HEK293T (cell line): ENCODE data around the gene STK39.
"Not testable (repeated sequence)": the region's sequence is repeated elsewhere in the genome, so short reads cannot be mapped to it uniquely, and the experiment has no call there.

Source experiments
- CTCF ChIA-PET: fragments of 350-600 bp; formaldehyde crosslinking; extraction: SDS; loops from one replicate; lab custom pipeline; 2021; ENCODE audit warnings: antibody characterized with exemption, inconsistent platforms; lab: Yijun Ruan, JAX
- POLR2A ChIA-PET: fragments of 350-600 bp; formaldehyde crosslinking; extraction: SDS; loops from one replicate; lab custom pipeline; 2020; ENCODE audit warnings: antibody characterized with exemption, inconsistent platforms; lab: Yijun Ruan, JAX
- DNase-seq: peaks from one replicate; pipeline ENCODE4 v3.0.0; 2012; ENCODE audit warnings: mixed read lengths; ENCODE audit errors: extremely low spot score
- ARNT ChIP-seq: fragments of 450-650 bp; IDR thresholded peaks from 2 replicates; pipeline ENCODE4 v1.6.1; 2017; ENCODE audit warnings: mild to moderate bottlenecking
- BHLHE40 ChIP-seq: fragments of 450-650 bp; IDR thresholded peaks from 2 replicates; pipeline ENCODE4 v1.6.1; 2016; ENCODE audit warnings: mild to moderate bottlenecking, moderate library complexity, borderline replicate concordance
- CTBP1 ChIP-seq: fragments of 450-650 bp; IDR thresholded peaks from 2 replicates; pipeline ENCODE4 v1.6.1; 2016; ENCODE audit warnings: borderline replicate concordance
- ELF4 ChIP-seq: fragments of 450-650 bp; IDR thresholded peaks from 2 replicates; pipeline ENCODE4 v1.6.1; 2017; ENCODE audit warnings: antibody characterized with exemption
- FOXA1 ChIP-seq: fragments of 450-650 bp; IDR thresholded peaks from 2 replicates; pipeline ENCODE4 v1.6.1; 2016; ENCODE audit warnings: mild to moderate bottlenecking
- FOXK2 ChIP-seq: fragments of 450-650 bp; IDR thresholded peaks from 2 replicates; pipeline ENCODE4 v1.6.1; 2016; ENCODE audit warnings: mild to moderate bottlenecking
- FOXM1 ChIP-seq: fragments of 450-650 bp; IDR thresholded peaks from 2 replicates; pipeline ENCODE4 v1.6.1; 2017; ENCODE audit warnings: mild to moderate bottlenecking, borderline replicate concordance
- HDGF ChIP-seq: fragments of 450-650 bp; IDR thresholded peaks from 2 replicates; pipeline ENCODE4 v1.6.1; 2017; ENCODE audit warnings: antibody characterized with exemption, borderline replicate concordance
- L3MBTL2 ChIP-seq: fragments of 450-650 bp; conservative IDR thresholded peaks from 2 replicates; pipeline ENCODE4 v1.6.1; 2016; ENCODE audit warnings: mild to moderate bottlenecking
- LEF1 ChIP-seq: fragments of 450-650 bp; IDR thresholded peaks from 2 replicates; pipeline ENCODE4 v1.6.1; 2017; ENCODE audit warnings: mild to moderate bottlenecking, borderline replicate concordance
- NFRKB ChIP-seq: fragments of 450-650 bp; IDR thresholded peaks from 2 replicates; pipeline ENCODE4 v1.6.1; 2016; ENCODE audit warnings: mild to moderate bottlenecking, moderate library complexity
- SP1 ChIP-seq: fragments of 450-650 bp; IDR thresholded peaks from 2 replicates; pipeline ENCODE4 v1.6.1; 2017
- SUZ12 ChIP-seq: fragments of 450-650 bp; IDR thresholded peaks from 2 replicates; pipeline ENCODE4 v1.6.1; 2016; ENCODE audit warnings: mild to moderate bottlenecking
- TARDBP ChIP-seq: fragments of 450-650 bp; IDR thresholded peaks from 2 replicates; pipeline ENCODE4 v1.6.1; 2016
- ZNF384 ChIP-seq: fragments of 450-650 bp; IDR thresholded peaks from 2 replicates; pipeline ENCODE4 v1.6.1; 2016
- TF ChIP-seq, protein P1 (sequence below): fragments of 450-650 bp; IDR thresholded peaks from 2 replicates; pipeline ENCODE4 v1.6.1; 2016

STK39 gene

DNA sequence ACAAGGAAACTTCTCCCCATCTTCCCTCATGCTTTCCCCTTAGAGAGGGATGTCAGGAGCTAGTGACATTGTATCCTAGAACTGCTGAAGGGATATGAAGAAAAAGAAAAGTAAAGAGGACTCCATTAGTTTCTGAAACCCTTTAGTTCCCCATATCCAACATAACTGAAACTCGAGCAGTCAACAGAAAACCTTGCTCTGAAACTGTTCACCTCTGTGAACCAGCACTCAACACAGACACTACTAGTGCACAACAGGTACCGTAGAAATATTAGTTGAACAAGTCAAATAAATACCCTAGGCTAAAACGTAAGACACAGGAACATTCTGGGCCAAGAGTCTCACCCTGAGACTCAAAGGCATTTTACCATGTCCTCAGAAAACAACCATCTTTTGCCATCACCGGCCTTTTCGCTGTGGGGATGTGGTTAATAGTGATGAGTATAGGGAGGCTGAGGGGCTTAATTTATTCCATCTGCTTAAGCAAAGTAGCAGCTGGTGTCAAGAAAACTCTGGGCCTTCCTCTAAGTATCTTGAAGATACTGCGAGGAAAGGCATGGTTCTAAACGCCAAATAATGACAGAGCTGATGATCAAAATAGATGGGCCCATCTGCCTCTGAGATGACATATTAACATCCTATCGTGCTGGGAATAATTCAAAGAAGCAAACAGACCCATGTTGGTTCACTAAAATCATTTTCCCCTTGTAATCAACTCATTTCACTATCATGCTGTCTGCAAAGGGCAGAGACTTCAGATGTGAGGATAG is 156.8 kb downstream of the STK39 start:
- ChIA-PET CTCF (no interaction called here), POLR2A (no interaction called here)
- TF ChIP-seq FOXA1 (no peak), HDGF (no peak), LEF1 (no peak), ELF4 (no peak), FOXM1 (no peak), L3MBTL2 (no peak), NFRKB (no peak)
- DNase-seq, result no peak

DNA sequence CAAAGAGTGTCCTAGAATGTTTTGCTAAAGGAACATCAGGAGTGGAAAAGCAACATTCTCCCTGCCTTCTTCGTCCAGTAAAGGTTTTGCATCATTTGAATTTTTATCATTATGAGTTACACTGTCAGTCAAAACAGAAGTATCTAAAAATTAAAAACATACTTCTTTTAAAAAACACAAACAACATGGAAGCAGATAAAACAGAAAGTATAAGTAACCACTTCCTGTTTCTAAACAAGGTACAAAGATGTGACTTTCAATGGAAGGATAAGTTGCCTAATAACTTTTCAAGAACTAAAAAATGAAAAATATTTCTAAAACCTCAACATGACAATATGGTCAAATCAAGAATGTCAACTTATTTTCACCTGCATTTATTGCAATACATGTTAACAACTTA is 158.2 kb downstream of the STK39 start:
- POLR2A ChIA-PET, result no interaction called here
- DNase-seq, result no peak
- TF ChIP-seq TARDBP (no peak), BHLHE40 (no peak), NFRKB (no peak), ARNT (no peak), SUZ12 (no peak), ELF4 (no peak)
- CTCF ChIA-PET, result no interaction called here

DNA sequence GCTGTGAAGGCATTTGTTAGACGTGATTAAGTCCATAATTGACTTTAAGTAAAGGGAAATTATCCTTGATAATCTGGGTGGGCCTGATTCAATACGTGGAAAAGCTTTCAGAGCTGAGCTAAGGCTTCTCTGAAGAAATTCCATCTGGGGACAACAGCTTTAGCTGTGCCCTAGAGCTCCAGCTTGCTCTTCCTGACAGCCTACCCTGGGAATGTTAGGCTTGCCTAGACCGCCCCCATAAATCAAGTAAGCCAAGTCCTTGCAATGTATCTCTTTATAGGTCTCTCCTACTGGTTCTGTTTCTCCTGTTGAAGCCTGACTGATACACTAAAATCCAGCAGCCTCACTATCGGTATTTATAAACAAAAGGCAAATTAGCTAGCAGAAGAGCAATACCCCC is 160.0 kb downstream of the STK39 start:
- no peak for TF ChIP-seq ELF4
- no peak for TF ChIP-seq CTBP1
- TF ChIP-seq SUZ12, result no peak
- TF ChIP-seq FOXA1, result no peak
- no peak for TF ChIP-seq BHLHE40
- no peak for TF ChIP-seq LEF1
- no peak for DNase-seq
- ChIA-PET CTCF (interaction anchor here (0.6 to 1.0 kb wide), 2 partner anchors 32 to 314 kb away, joined by 3 to 4 read pairs; no protein-coding TSS in a partner anchor), POLR2A (no interaction called here)

DNA sequence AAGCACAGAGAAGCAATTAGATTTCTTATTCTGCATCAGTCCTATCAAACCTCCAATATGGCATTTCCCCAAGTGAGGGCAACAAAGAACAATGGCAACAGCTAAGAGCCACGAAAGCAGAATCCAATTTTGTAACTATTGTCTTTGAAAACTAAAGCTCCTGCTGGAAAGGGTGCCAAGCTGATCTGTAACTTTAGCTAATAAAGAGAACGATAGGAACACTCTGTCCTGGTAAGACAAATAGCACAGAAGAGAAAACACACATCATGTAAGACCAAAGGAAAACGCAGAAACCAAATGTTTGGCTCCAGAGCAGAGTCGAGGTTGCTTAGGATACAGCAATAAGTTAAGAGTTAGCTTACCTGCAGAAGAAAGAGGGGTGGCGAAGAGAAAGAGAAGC is 160.5 kb downstream of the STK39 start:
- ChIA-PET CTCF (interaction anchor here (1.0 kb wide), 1 partner anchor 33 kb away, joined by 4 read pairs; no protein-coding TSS in a partner anchor), POLR2A (no interaction called here)
- no peak for DNase-seq
- TF ChIP-seq NFRKB (no peak), LEF1 (no peak), SUZ12 (no peak)

DNA sequence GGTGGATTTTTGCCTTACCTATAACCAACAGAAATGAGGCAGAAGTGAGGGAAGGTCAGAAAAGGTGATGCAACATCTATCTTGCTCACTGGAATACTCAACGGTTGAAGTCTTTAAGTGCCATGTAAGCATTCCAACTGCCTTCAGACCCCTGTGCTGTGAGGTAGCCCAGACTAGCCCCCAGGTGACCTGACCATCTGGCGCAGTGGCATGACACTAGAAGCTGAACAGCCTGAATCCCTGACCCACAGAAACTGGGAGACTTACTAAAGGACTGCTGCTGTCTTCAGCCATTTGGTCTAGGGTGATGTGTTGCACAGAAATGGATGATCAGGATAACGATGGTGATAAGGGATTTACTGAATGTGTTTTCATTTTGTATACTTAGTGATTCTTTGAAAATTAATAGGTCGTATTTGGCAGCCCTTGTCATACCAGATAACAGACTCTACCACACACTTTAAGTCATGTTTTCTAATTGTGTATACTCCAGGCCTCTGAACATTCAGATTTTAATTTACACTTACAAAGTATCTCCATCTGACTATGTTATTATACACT is 161.5 kb downstream of the STK39 start:
- CTCF ChIA-PET, result interaction anchor here (1.2 kb wide), 1 partner anchor 8 kb away, joined by 3 read pairs; no protein-coding TSS in a partner anchor
- TF ChIP-seq FOXM1 (no peak), ZNF384 (no peak), ARNT (no peak), FOXK2 (no peak), SUZ12 (no peak), ELF4 (no peak)
- no peak for DNase-seq
- POLR2A ChIA-PET, result no interaction called here

- ChIA-PET CTCF (no interaction called here), POLR2A (no interaction called here)
- no peak for DNase-seq
- TF ChIP-seq L3MBTL2 (no peak), ELF4 (no peak), FOXM1 (no peak), CTBP1 (no peak), SUZ12 (no peak), HDGF (no peak), SP1 (no peak), FOXA1 (no peak), ARNT (no peak), BHLHE40 (no peak), LEF1 (no peak), ZNF384 (no peak), TARDBP (no peak), NFRKB (no peak)
- TF ChIP-seq, protein P1, sequence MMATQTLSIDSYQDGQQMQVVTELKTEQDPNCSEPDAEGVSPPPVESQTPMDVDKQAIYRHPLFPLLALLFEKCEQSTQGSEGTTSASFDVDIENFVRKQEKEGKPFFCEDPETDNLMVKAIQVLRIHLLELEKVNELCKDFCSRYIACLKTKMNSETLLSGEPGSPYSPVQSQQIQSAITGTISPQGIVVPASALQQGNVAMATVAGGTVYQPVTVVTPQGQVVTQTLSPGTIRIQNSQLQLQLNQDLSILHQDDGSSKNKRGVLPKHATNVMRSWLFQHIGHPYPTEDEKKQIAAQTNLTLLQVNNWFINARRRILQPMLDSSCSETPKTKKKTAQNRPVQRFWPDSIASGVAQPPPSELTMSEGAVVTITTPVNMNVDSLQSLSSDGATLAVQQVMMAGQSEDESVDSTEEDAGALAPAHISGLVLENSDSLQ, result no peak
Observed at GRCh38 chr2:168084288-168084687, 163.1 kb downstream of the STK39 start.

DNA sequence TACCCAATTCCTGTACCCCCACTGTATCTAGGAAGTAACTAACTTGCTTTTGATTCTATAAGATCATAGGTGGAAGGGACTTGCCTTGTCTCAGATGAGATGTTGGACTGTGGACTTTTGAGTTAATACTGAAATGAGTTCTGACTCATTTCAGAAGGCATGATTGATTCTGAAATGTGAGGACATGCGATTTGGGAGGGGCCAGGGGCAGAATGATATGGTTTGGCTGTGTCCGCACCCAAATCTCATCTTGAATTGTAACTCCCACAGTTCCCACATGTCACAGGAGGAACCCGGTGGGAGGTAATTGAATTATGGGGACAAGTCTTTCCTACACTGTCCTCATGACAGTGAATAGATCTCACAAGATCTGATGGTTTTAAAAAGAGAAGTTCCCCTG is 165.9 kb downstream of the STK39 start:
- CTCF ChIA-PET, POLR2A ChIA-PET, DNase-seq: not testable (repeated sequence)

GRCh38 chr2:168079236-168079635 is 168.2 kb downstream of the STK39 start:
- DNase-seq, result no peak
- TF ChIP-seq FOXM1 (no peak), ARNT (no peak), HDGF (no peak), ZNF384 (no peak)
- ChIA-PET POLR2A (no interaction called here), CTCF (no interaction called here)
